ENCODE data around the gene ILF2. TPM values are rescaled to one million over a fixed set of nuclear protein-coding genes. Genes with fewer than 3 reads are reported as not detected.

Gene ILF2
- total and polyA plus RNA-seq, 2 of the 13 experiments (the other 11 are each of a cell fraction or from before 2014, with no cell fraction given): 292 to 366 TPM

DNA sequence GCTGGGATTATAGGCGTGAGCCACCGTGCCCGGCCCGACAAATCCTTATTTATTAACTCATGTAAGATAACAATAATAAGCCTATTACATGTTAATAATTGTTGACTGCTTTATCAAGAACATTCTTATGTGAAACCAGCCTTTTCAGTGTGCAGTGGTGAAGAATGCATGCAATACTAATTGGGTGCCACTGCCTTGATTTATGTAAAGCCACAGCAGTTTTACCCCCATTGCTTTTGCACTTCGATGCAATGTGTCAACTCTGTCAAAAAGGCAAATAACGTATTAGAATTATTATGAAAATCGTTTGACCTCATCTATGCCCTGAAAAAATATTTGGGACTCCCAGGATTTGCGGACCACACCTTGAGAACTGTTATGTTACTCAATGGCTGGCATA is 25.9 kb upstream of the ILF2 start:
- 65% methylated on average over 8 of the region's 8 CpGs for WGBS (ENCODE audit: low lambda C conversion rate)
- no peak overlapping the region for H3K9ac ChIP-seq (ENCODE audit: insufficient read depth, low read depth, low read length)
- H3K4me2 ChIP-seq (ENCODE audit: low read depth, low read length): peak overlapping the region; percentile 20; the same call in 1 of the 2 replicates
- no peak overlapping the region for H2AFZ ChIP-seq (ENCODE audit: low read length)
- H3K79me2 ChIP-seq (ENCODE audit: insufficient read depth, low read length): no peaks in the 10 kb centered on the region
- in situ Hi-C loops (cut with HindIII; ENCODE audit: extremely low pct_ligation_motif_present, low pct_unique_long_range_greater_than_20kb) (no loop called here), intact Hi-C loops (cut with micrococcal nuclease; ENCODE audit: unreplicated experiment) (no loop called here)
- TF ChIP-seq ZNF142 (CRISPR knock-in tag; IDR thresholded peaks at IDR 0.05): no peak
- TF ChIP-seq PATZ1 (CRISPR knock-in tag; IDR thresholded peaks at IDR 0.05): no peak
- TF ChIP-seq KDM2A (CRISPR knock-in tag; IDR thresholded peaks at IDR 0.05; ENCODE audit: borderline replicate concordance, low read depth): no peak
- no peak for TF ChIP-seq ZNF138 (CRISPR knock-in tag; IDR thresholded peaks at IDR 0.05; ENCODE audit: low read depth)
- no peak for TF ChIP-seq RELA (CRISPR knock-in tag; IDR thresholded peaks at IDR 0.05)
- TF ChIP-seq ZFX (CRISPR knock-in tag; IDR thresholded peaks at IDR 0.05; ENCODE audit: low read depth): no peak
- no peak for TF ChIP-seq ZNF550 (CRISPR knock-in tag; IDR thresholded peaks at IDR 0.05; ENCODE audit: borderline replicate concordance)
- TF ChIP-seq ZSCAN30 (CRISPR knock-in tag; IDR thresholded peaks at IDR 0.05): no peak
- TF ChIP-seq, protein P1, sequence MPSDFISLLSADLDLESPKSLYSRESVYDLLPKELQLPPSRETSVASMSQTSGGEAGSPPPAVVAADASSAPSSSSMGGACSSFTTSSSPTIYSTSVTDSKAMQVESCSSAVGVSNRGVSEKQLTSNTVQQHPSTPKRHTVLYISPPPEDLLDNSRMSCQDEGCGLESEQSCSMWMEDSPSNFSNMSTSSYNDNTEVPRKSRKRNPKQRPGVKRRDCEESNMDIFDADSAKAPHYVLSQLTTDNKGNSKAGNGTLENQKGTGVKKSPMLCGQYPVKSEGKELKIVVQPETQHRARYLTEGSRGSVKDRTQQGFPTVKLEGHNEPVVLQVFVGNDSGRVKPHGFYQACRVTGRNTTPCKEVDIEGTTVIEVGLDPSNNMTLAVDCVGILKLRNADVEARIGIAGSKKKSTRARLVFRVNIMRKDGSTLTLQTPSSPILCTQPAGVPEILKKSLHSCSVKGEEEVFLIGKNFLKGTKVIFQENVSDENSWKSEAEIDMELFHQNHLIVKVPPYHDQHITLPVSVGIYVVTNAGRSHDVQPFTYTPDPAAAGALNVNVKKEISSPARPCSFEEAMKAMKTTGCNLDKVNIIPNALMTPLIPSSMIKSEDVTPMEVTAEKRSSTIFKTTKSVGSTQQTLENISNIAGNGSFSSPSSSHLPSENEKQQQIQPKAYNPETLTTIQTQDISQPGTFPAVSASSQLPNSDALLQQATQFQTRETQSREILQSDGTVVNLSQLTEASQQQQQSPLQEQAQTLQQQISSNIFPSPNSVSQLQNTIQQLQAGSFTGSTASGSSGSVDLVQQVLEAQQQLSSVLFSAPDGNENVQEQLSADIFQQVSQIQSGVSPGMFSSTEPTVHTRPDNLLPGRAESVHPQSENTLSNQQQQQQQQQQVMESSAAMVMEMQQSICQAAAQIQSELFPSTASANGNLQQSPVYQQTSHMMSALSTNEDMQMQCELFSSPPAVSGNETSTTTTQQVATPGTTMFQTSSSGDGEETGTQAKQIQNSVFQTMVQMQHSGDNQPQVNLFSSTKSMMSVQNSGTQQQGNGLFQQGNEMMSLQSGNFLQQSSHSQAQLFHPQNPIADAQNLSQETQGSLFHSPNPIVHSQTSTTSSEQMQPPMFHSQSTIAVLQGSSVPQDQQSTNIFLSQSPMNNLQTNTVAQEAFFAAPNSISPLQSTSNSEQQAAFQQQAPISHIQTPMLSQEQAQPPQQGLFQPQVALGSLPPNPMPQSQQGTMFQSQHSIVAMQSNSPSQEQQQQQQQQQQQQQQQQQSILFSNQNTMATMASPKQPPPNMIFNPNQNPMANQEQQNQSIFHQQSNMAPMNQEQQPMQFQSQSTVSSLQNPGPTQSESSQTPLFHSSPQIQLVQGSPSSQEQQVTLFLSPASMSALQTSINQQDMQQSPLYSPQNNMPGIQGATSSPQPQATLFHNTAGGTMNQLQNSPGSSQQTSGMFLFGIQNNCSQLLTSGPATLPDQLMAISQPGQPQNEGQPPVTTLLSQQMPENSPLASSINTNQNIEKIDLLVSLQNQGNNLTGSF (CRISPR knock-in tag; IDR thresholded peaks at IDR 0.05): no peak
- TF ChIP-seq SPEN (CRISPR knock-in tag; IDR thresholded peaks at IDR 0.05; ENCODE audit: low read depth): no peak
- no peak for TF ChIP-seq ZNF20 (CRISPR knock-in tag; IDR thresholded peaks at IDR 0.05)
- no peak for TF ChIP-seq NFKBIZ (CRISPR knock-in tag; IDR thresholded peaks at IDR 0.05)
- BruUV-seq (replicated peaks): no TSS peak
- CTCF ChIA-PET (ENCODE audit: low intra/inter-chr PET ratio, low total read pairs): no interaction called here
- H3K36me3 ChIP-seq (replicated peaks in 1 of 2; ENCODE audit: control insufficient read depth in 1 of 2, insufficient read depth in 2 of 2, low read length in 2 of 2): no peaks in the 10 kb centered on the region
- no peak overlapping the region for H3K4me3 ChIP-seq (replicated peaks in 1 of 3; ENCODE audit: insufficient read depth in 1 of 3, low read depth in 2 of 3, low read length in 3 of 3)
- peaks cover 12% of the 10 kb centered on the region for H3K4me1 ChIP-seq (ENCODE audit: insufficient read depth, low read length)
- H3K27me3 ChIP-seq (ENCODE audit: control insufficient read depth in 1 of 2, insufficient read depth in 2 of 2, low read length in 2 of 2): peaks cover 0 to 2% of the 10 kb centered on the region in 2 experiments; a peak in 3 of 5 replicates
- no peaks in the 10 kb centered on the region for H4K20me1 ChIP-seq (ENCODE audit: insufficient read depth, low read length)
- FAIRE-seq: no peak
- no peak for DNase-seq (ENCODE audit: low spot score)
- POLR2A ChIA-PET: no interaction called here
- H3K27ac ChIP-seq (ENCODE audit: extremely low read length, insufficient read depth, low read length): no peak overlapping the region
- no peak for ATAC-seq
- no peaks in the 10 kb centered on the region for H3K9me3 ChIP-seq (ENCODE audit: low read length)
